LNCaP clone FGC (cell line): ENCODE measurements around the gene SOX8.
A peak's percentile ranks its signal among the peaks of the same experiment; 100 is the strongest.

Experiments used
- DNase-seq: peaks from one replicate; pipeline ENCODE4 v3.0.0-alpha.2; 2011; ENCODE audit warnings: low read depth
- H3K4me3 ChIP-seq: 2 replicates; pipeline ENCODE4 v1.5.1; 2011; ENCODE audit warnings: mild to moderate bottlenecking, low read depth, low read length, control low read depth
- TF ChIP-seq, protein P1 (sequence below): IDR thresholded peaks from 2 replicates; pipeline ENCODE4 v1.5.1; 2012; ENCODE audit warnings: mild to moderate bottlenecking; ENCODE audit not compliant: control insufficient read depth, insufficient read depth; ENCODE audit errors: extremely low read depth

The SOX8 gene

DNA sequence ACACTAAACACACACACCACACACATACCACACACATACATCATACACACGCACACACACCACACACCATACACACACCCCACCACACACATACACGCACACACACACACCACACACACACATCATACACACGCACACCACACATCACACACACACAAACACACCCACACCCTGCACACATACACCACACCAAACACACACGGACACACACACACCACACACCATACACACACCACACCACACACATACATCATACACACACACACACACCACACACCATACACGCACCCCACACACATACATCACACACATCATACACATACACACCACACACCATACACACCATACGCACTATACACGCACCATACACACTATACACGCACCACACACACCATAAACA lies 3.7 kb upstream of the SOX8 start:
- no peak for DNase-seq
- H3K4me3 ChIP-seq: no peak overlapping the region
- TF ChIP-seq, protein P1, sequence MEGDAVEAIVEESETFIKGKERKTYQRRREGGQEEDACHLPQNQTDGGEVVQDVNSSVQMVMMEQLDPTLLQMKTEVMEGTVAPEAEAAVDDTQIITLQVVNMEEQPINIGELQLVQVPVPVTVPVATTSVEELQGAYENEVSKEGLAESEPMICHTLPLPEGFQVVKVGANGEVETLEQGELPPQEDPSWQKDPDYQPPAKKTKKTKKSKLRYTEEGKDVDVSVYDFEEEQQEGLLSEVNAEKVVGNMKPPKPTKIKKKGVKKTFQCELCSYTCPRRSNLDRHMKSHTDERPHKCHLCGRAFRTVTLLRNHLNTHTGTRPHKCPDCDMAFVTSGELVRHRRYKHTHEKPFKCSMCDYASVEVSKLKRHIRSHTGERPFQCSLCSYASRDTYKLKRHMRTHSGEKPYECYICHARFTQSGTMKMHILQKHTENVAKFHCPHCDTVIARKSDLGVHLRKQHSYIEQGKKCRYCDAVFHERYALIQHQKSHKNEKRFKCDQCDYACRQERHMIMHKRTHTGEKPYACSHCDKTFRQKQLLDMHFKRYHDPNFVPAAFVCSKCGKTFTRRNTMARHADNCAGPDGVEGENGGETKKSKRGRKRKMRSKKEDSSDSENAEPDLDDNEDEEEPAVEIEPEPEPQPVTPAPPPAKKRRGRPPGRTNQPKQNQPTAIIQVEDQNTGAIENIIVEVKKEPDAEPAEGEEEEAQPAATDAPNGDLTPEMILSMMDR: no peak

DNA sequence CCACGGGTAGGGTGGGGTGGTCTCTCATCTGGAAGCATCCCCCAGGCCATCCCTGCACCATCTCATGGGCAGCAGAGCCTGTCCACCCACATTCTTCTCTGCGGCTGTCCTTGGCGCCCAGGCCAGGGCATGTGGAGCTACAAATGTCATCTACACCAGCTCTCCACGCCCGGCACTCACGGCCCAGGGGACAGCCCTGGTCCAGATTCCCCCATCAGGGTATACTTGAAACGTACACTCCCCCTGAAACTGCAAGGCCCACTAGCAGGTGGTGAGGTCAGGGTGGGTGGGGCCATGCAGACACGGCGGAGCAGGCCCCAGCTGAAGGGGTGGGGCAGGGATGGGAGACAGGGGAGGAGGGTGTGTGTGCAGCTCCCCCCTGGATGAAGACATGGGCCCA lies 3.2 kb upstream of the SOX8 start:
- TF ChIP-seq, protein P1: no peak
- no peak overlapping the region for H3K4me3 ChIP-seq
- no peak for DNase-seq

DNA sequence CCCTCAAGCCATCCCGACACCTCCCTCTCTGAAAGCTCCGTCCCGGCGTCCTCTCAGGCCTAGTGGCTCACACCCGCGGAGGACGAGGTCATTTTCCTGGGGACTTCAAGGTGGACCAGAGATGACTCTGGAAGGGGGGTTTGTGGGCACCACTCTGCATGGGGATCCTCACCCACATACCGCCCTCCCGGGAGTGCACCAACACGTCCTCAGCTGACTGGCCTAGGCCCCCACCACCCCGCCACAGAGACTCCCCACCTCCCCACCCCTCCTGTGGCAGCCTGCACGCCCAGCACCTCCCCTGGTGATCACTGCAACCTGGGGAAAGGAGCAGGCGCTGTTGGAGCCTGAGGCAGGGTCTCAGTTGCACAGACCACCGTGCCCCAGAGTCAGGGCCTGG lies 2.4 kb upstream of the SOX8 start:
- H3K4me3 ChIP-seq: no peak overlapping the region
- TF ChIP-seq, protein P1: no peak
- no peak for DNase-seq

DNA sequence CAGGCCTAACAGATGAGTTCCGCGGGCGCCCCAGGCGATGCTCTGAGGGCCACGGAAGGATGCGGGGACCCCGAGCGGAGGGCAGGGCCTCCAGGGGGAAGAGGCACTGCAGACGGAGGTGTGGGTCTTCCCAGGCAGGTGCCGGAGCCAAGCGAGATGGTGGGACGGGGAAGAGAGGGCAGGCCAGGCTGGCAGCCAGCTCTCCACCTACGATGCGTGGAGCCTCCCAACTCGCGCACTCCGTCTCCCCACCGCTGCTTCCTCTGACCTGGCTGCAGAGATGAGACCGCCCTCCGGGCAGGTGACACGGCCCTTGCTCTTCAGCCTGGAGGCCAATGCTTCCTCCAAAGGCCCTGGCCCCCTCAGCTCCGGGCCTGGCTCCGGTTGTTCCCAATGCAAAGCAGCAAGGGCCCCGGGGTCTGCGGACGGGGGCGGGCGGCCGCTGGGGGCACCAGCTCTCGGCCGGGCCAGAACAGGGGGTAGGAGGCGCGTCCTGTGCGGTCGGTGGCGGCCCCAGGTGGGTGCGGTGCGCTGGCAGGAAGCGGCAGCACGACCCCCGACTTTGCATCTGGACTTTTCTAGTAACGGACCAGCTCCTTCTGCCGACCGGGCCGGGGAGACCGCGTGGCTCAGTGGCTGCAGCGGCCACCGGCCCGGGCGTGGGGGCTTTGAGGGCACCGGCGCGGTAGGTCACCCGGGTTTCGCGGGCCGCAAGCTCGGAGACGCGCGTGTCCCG lies 1.5 kb upstream of the SOX8 start:
- H3K4me3 ChIP-seq: no peak overlapping the region; the same call in 1 of the 2 replicates
- DNase-seq: no peak

DNA sequence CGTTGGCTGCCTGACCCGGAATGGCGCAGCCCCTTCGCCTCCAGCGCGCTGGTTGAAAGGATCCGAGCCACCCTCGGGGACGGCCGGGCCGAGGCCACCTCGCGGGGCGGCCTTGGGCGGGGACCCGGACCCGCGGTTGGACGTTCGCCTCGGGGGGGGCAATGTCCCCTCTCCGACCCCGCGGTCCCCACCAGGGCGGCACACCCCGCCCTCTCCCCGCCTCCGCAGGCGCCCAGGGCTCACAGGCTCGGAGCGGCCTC lies 1.0 kb upstream of the SOX8 start:
- DNase-seq: no peak
- H3K4me3 ChIP-seq: peak overlapping the region; percentile 54; the same call in 1 of the 2 replicates
- TF ChIP-seq, protein P1: no peak

More for the DNA sequence above, 1.5 kb upstream of the SOX8 start:
- TF ChIP-seq, protein P1: no peak

DNA sequence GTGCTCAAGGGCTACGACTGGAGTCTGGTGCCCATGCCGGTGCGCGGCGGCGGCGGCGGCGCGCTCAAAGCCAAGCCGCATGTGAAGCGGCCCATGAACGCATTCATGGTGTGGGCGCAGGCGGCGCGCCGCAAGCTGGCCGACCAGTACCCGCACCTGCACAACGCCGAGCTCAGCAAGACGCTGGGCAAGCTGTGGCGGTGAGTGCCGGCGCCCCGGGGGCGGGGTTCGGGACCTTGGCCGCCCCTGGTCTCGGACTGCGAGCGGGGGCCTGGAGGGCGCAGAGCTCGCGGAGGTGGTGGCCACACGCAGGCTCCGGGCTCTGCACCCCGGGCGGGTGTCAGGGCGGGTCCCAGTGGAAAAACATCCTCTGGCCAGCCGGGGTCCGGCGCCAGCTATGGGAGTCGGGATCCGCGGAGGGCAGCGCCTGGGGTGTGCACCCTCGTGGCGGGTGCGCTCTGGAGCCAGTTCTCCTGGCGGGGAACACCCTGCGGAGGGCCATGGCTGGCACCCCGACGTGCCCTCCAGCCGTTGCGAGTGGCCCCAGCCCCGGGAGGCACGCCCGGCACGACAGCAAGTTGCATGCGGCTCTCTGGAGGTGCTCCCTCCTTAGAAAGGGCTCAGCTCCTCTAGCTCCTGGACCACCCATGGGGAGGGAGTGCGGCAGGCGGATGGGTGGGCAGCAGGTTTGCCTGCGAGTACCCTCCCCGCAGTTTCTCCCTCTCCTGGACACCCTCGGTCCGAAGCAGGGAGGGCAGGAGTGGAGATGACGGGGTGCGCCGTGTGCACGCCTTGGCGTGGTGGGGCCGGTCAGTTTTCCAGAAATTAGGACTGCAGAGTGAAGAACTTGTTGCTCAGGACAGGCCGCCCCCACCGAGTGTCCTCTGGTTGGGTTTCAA lies 824 bp downstream of the SOX8 start:
- no peak for DNase-seq
- H3K4me3 ChIP-seq: peak overlapping the region; percentile 52
- TF ChIP-seq, protein P1: no peak
